Inferior parietal cortex (tissue), 1 donor: ENCODE data around the gene ZNF30.
"Not testable (repeated sequence)": the region's sequence is repeated elsewhere in the genome, so short reads cannot be mapped to it uniquely, and the experiment has no call there.

Experiments
- DNase-seq: peaks from one replicate; pipeline ENCODE4 v3.0.0-alpha.2; 2016; ENCODE audit errors: extremely low spot score

ZNF30 gene

GRCh38 chr19:34926685-34927375 lies at the start of gene ZNF30:
ZNF30 (plus strand) TSS chr19:34926903; CDS start chr19:34929948, 3,045 bp downstream.
- DNase-seq = peak; percentile 88

GRCh38 chr19:34879563-34879962 lies 47.1 kb upstream of the ZNF30 start:
- DNase-seq = no peak

DNA sequence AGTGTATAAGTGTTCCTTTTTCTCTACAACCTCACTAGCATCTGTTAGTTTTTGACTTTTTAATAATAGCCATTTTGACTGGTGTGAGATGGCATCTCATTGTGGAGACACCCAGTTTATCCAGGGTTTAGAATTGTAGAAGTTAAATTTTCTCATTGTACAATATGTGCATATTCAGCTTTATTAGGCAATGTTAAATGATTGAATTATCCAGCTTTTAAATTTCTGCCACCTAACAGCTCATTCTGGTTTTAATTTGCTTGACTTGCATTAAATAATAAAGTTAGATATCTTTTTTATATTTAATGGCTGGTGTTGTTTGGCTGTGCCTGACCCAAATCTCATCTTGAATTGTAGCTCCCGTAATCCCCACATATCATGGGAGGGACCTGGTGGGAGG lies 46.7 kb upstream of the ZNF30 start:
- DNase-seq = no peak

DNA sequence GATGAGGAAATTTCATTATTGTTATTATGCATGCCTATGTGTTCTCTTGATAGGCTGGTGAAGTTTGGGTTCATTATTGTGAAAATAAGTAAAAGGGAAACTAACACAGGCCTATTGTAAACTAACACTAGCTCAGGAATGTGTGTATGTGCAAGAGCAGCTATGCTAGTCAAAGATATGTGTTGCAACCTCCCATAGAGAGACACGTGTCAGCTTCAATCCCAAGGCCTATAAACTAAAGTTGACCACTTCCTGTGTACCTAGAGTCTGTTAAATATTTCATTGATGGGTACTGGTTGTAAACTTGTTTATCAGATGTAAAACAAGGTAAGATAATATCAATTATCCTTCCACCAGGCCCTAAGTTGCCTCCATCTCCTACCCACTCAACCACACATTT lies 44.7 kb upstream of the ZNF30 start:
- no peak for DNase-seq

GRCh38 chr19:34888091-34888490 lies 38.6 kb upstream of the ZNF30 start:
- DNase-seq = no peak

- DNase-seq = no peak
Measured at GRCh38 chr19:34900245-34900644, 26.5 kb upstream of the ZNF30 start.

GRCh38 chr19:34904664-34905527 lies 21.8 kb upstream of the ZNF30 start:
- no peak for DNase-seq

DNA sequence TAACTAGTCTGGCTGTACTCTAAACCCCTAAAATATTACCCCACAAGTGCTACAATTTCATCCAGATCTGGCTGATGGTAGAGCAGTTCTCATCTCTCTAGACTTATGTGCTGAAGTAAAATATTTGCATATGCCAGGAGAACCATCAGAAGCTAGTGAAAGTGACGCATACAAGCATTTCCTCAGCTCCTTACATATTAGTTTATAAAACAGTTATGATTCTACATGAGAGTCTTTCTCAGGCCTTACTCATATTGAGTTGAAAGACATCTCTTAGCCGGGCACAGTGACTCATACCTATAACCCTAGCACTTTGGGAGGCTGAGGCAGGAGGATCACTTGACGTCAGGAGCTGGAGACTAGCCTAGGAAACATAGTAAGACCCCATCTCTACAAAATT lies 15.9 kb upstream of the ZNF30 start:
- DNase-seq = no peak

DNA sequence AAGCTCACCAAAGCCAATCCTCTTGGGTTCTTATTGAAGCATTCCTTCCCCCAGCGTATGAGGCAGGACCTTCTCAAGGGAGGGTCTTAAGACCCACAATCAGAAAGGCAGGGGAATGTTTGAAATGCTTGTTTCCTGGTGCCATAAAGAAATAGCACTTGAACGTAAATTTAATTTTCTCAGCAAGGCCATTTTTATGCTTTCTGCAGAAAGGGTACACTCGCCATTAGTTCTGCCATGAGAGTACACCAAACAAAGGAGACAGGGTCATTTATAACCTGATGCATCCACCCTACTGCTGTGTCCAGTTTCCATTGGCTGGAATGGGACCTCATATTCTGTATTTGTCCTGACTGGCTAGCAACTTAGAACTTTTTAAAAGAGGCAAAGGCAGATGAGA lies 9.6 kb upstream of the ZNF30 start:
- DNase-seq = not testable (repeated sequence)

DNA sequence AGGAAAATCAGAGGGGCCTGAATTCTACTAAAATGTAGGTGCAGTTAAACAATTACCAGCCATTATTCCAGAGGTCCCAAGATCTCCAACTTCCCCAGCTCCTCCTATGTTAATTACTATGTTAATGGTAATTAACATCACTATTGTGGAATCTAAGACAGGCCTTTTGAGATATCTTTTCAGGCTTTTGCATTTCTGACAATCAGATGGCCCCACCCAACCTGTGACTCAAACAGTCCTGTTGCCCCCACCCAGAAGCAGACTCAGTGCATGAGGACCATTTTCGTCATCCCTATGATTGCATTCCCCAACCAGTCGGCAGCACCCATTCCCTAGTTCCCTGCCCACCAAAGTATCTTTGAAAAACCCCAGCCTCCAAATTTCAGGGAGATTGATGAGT lies 8.5 kb upstream of the ZNF30 start:
- no peak for DNase-seq

DNA sequence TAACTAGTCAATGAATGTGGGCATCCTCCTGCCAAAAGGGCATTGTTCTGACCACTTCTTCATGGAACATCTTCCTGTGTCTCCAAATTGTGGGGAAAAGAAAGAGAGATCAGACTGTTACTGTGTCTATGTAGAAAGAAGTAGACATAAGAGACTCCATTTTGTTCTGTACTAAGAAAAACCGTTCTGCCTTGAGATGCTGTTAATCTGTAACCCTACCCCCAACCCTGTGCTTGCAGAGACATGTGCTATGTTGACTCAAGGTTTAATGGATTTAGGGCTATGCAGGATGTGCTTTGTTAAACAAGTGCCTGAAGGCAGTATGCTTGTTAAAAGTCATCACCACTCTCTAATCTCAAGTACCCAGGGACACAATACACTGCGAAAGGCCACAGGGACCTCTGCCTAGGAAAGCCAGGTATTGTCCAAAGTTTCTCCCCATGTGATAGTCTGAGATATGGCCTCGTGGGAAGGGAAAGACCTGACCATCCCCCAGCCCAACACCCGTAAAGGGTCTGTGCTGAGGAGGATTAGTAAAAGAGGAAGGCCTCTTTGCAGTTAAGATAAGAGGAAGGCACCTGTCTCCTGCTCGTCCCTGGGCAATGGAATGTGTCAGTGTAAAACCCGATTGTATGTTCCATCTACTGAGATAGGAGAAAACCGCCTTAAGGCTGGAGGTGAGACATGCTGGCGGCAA lies 6.5 kb upstream of the ZNF30 start:
- DNase-seq = not testable (repeated sequence)

GRCh38 chr19:34925278-34925855 lies 1.3 kb upstream of the ZNF30 start:
- no peak for DNase-seq

- no peak for DNase-seq
Measured at GRCh38 chr19:34926361-34926684, 380 bp upstream of the ZNF30 start.

- no peak for DNase-seq
Measured at GRCh38 chr19:34932494-34932893, 5.8 kb downstream of the ZNF30 start.

GRCh38 chr19:34936184-34936583 lies 9.5 kb downstream of the ZNF30 start:
- DNase-seq = no peak

GRCh38 chr19:34938886-34939285 lies 12.2 kb downstream of the ZNF30 start:
- DNase-seq = no peak

DNA sequence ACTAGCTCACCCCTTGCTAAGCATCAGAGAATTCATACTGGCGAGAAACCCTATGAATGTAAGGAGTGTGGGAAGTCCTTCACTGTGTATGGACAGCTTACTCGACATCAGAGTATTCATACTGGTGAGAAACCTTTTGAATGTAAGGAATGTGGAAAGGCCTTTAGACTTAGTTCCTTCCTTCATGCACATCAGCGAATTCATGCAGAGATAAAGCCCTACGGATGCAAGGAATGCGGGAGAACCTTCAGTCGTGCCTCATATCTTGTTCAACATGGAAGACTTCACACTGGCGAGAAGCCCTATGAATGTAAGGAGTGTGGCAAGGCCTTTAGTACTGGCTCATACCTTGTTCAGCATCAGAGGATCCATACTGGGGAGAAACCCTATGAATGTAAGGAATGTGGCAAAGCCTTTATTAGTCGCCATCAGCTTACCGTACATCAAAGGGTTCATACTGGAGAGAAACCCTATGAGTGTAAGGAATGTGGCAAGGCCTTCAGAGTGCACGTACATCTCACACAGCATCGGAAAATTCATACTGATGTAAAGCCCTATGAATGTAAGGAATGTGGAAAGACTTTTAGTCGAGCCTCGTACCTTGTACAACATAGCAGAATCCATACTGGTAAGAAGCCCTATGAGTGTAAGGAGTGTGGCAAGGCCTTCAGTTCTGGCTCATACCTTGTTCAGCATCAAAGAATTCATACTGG lies 17.3 kb downstream of the ZNF30 start:
- DNase-seq = no peak

- no peak for DNase-seq
Measured at GRCh38 chr19:34953092-34953491, 26.4 kb downstream of the ZNF30 start.

GRCh38 chr19:34957830-34958751 lies 31.4 kb downstream of the ZNF30 start:
- DNase-seq = no peak

GRCh38 chr19:34959021-34959420 lies 32.3 kb downstream of the ZNF30 start:
- DNase-seq = no peak
